HK-2 (cell line): ENCODE results near the gene ARHGDIG.
"Not testable (repeated sequence)": the region's sequence is repeated elsewhere in the genome, so short reads cannot be mapped to it uniquely, and the experiment has no call there.

Source experiments
- DNase-seq: peaks from one replicate; pipeline ENCODE4 v3.0.0-alpha.2; 2018; ENCODE audit not compliant: unreplicated experiment

ARHGDIG gene

GRCh38 chr16:280552-280951, at the start of gene ARHGDIG:
Gene ARHGDIG, plus strand, starts transcription at chr16:280591. Its CDS starts 90 bp downstream, at chr16:280681.
- no peak for DNase-seq

- no peak for DNase-seq
Observed at GRCh38 chr16:230949-231348, 49.4 kb upstream of the ARHGDIG start.

GRCh38 chr16:234468-235305, 45.7 kb upstream of the ARHGDIG start, which contains the start of gene FAM234A:
Gene FAM234A, plus strand, starts transcription at chr16:234821. Its CDS starts 19,593 bp downstream, at chr16:254414.
- peak; percentile 81 for DNase-seq

GRCh38 chr16:239948-240277, 40.5 kb upstream of the ARHGDIG start:
- no peak for DNase-seq

- DNase-seq: no peak
Observed at GRCh38 chr16:240559-240958, 39.8 kb upstream of the ARHGDIG start.

- DNase-seq: no peak
Observed at GRCh38 chr16:242281-242680, 38.1 kb upstream of the ARHGDIG start.

GRCh38 chr16:243348-243747, 37.0 kb upstream of the ARHGDIG start:
- no peak for DNase-seq

- DNase-seq: no peak
Observed at GRCh38 chr16:245105-245504, 35.3 kb upstream of the ARHGDIG start.

GRCh38 chr16:247027-247426, 33.4 kb upstream of the ARHGDIG start:
- no peak for DNase-seq

- DNase-seq: no peak
Observed at GRCh38 chr16:249431-249830, 31.0 kb upstream of the ARHGDIG start.

GRCh38 chr16:252366-253337, 27.7 kb upstream of the ARHGDIG start:
- DNase-seq: no peak

GRCh38 chr16:253833-254232, 26.6 kb upstream of the ARHGDIG start:
- DNase-seq: no peak

- no peak for DNase-seq
Observed at GRCh38 chr16:254461-254860, 25.9 kb upstream of the ARHGDIG start.

GRCh38 chr16:255183-255582, 25.2 kb upstream of the ARHGDIG start:
- DNase-seq: no peak

GRCh38 chr16:258091-258490, 22.3 kb upstream of the ARHGDIG start:
- not testable (repeated sequence) for DNase-seq

- no peak for DNase-seq
Observed at GRCh38 chr16:259226-259625, 21.2 kb upstream of the ARHGDIG start.

- DNase-seq: no peak
Observed at GRCh38 chr16:259814-260253, 20.6 kb upstream of the ARHGDIG start.

- no peak for DNase-seq
Observed at GRCh38 chr16:260326-260725, 20.1 kb upstream of the ARHGDIG start.

GRCh38 chr16:261031-261691, 19.2 kb upstream of the ARHGDIG start:
- DNase-seq: no peak

GRCh38 chr16:262121-262745, 18.2 kb upstream of the ARHGDIG start:
- no peak for DNase-seq

GRCh38 chr16:263182-263774, 17.1 kb upstream of the ARHGDIG start:
- DNase-seq: no peak
